Measurements from ENCODE around the gene BATF2. TPM values are rescaled to one million over a fixed set of nuclear protein-coding genes. Genes with fewer than 3 reads are reported as not detected.

Gene BATF2
- total RNA-seq = 1 to 10 TPM in 2 of 4 donors, under 1 TPM in 1, not detected in 1; 0.68 to 1.9 (median 1.3) TPM

GRCh38 chr11:64996710-64997380 is at the start of gene BATF2:
Gene BATF2 (minus strand): TSS chr11:64996971. CDS start chr11:64996914, 57 bp downstream.
- no peak for TF ChIP-seq CTCF (IDR thresholded peaks at IDR 0.05; ENCODE audit: low read depth)

DNA sequence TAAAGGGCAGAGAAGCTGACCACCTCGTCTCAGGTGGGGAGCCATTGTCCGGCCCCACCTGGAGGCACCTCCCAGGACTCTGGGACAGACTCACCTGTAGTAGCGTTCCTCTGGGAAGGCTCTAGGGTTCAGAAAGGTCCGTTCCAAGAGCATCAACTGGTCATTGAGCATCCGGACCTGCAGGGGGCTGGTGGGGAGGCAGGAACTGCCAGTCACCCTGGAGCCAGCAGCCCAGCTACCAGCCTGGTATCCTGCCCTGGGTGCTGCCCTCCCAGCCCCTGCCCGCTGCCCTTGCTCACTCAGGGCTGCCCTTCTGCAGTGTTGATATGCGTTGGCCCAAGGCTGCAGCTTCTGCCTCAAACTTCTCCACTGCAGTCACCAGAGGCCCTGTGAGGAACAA is 49.0 kb upstream of the BATF2 start:
- no peak for TF ChIP-seq CTCF (IDR thresholded peaks at IDR 0.05; ENCODE audit: low read depth)

DNA sequence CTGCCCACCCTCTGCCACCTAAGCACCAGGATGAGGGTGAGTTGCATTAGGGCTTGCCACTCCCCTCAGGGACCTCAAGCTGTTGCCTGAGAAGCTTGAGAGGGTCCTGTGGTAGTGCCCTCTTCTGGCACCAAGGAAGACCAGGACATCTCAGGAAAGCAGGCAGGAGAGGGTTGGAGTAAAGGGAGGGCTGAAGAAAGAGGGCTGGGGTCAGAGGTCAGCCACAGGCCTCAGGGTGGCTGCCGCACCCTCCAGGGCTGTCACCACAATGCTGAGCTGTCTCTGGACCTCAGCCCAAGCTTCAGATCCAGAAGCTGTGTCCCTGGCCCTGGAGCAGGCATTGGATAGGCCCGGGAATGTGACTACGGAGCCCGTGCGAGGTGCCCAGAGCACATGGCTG is 48.3 kb upstream of the BATF2 start:
- TF ChIP-seq CTCF (IDR thresholded peaks at IDR 0.05; ENCODE audit: low read depth) = no peak

DNA sequence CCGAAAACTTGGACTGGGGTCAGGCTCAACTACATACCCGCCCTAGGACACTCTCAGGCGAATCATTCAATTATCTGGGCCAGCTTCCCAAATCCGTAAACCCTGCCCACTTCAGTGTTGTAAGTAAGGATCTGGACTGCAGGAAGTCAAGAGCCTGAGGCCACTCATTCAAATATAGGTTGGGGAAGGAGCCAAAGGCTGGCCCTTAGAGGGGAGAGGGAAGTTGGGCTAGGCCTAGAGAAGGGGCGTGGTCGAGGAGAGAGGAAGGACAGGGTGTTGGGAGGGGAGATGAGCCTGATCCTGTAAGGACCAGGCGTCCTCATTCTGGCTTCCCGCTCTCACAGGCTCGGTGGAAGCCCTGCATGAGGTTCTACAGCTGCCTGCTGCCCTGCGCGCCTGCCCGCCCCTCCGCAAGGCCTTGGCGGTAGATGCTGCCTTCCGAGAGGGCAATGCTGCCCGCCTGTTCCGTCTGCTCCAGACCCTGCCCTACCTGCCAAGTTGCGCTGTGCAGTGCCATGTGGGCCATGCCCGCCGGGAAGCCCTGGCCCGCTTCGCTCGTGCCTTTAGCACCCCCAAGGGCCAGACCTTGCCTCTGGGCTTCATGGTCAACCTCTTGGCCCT is 47.2 kb upstream of the BATF2 start:
- no peak for TF ChIP-seq CTCF (IDR thresholded peaks at IDR 0.05; ENCODE audit: low read depth)

- no peak for TF ChIP-seq CTCF (IDR thresholded peaks at IDR 0.05; ENCODE audit: low read depth)
Measured at GRCh38 chr11:65042891-65043290, 46.1 kb upstream of the BATF2 start.

DNA sequence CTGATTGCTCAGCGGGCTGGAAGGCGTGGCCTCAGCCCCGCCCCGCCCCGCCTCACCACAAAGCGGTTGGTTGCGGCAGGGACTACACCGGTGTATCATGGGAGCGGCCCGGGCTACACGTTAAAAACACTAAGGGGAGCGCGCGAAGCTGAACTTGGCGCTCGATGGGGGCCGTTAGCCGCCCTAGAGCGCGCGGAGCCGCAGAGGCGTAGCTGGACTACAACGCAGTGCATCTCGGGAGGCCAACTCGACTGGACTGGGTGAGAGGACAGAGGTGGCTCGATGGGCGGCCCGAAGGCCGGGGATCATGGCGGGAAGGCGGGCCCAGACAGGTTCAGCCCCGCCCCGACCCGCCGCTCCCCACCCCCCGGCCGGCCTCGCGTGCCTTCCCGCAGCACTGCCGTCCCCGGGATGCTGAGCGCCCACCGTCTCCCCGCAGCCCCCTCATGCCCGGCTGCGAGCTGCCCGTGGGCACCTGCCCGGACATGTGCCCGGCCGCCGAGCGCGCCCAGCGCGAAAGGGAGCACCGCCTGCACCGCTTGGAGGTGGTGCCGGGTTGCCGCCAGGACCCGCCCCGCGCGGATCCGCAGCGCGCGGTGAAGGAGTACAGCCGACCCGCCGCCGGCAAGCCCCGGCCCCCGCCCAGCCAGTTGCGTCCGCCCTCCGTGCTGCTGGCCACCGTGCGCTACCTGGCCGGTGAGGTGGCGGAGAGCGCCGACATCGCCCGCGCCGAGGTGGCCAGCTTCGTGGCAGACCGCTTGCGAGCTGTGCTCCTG is 44.3 kb upstream of the BATF2 start, which contains the start of gene SAC3D1:
SAC3D1 (plus strand) TSS at position 364 of the 776 bp plus-strand sequence; CDS start at position 447, 83 bp downstream.
- no peak for TF ChIP-seq CTCF (IDR thresholded peaks at IDR 0.05; ENCODE audit: low read depth)

DNA sequence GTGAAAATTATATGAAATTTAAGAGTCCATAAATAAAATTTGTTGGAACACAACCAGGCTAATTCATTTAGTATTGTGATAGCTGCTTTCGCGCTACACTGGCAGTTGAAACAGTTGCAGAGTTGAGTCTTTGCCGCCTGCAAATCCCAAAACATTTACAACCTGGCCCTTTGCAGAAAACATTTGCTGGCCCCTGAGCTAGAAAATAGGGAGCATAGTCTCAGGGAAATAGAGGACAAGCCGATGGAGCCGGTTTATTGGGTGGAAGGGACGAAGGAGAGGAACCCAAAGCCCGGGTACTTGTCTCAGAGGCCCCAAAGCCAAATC is 43.7 kb upstream of the BATF2 start:
- TF ChIP-seq CTCF (IDR thresholded peaks at IDR 0.05; ENCODE audit: low read depth) = no peak
